Rectal smooth muscle tissue (tissue), 1 donor: ENCODE measurements around the gene DHRS4L2.

ENCODE experiments used
- H3K27ac ChIP-seq: one replicate; pipeline ENCODE4 v1.7.0; 2013; ENCODE audit warnings: low read depth, low read length, inconsistent platforms
- H3K27me3 ChIP-seq: one replicate; pipeline ENCODE4 v1.7.0; 2013; ENCODE audit warnings: low read length; ENCODE audit not compliant: control insufficient read depth, insufficient read depth
- H3K36me3 ChIP-seq: one replicate; pipeline ENCODE4 v1.7.0; 2013; ENCODE audit warnings: low read length; ENCODE audit not compliant: control insufficient read depth, insufficient read depth
- H3K4me1 ChIP-seq: one replicate; pipeline ENCODE4 v1.7.0; 2013; ENCODE audit warnings: low read length; ENCODE audit not compliant: control insufficient read depth, insufficient read depth
- H3K4me3 ChIP-seq: one replicate; pipeline ENCODE4 v1.7.0; 2013; ENCODE audit warnings: low read length
- H3K9ac ChIP-seq: one replicate; pipeline ENCODE4 v1.7.0; 2013; ENCODE audit warnings: low read length

The DHRS4L2 gene

DNA sequence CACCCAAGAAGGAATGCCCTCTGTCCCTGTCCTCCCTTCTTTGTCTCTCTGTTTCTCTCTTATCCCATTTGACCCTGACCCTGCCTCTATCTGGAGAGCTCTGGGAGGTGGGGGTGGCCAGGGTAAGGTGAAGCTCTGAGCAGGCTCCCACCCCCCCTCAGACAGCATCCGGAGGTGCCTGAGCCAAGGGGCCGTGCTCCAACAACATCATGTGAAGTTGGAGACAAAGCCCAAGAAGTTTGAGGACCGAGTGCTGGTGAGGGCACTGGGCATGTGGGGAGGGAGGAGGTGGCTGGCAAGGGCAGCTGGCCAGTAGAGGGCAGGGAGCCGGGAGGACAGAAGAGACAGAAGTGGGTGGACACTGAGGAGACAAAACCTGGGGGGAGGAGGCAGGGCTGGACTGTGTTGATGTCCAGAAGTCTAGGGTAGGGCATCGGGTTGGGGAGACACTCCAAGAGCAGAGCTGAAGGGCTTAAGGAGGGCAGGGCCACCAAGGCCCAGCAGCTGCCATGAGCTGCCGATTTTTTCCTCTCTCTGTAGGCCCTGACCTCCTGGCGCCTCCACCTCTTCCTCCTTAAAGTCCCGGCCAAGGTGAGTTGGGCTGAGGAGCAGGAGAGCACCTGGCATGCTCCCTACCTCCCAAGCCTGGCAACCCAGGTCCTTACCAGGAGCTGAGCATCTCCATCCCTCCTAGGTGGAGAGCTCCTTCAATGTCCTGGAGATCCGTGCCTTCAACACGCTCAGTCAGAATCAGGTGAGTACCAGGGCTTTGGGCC lies 65.0 kb downstream of the DHRS4L2 start:
- Histone ChIP-seq H3K27ac (no peak overlapping the region), H3K4me3 (no peak overlapping the region), H3K36me3 (no peaks in the 10 kb centered on the region), H3K9ac (no peak overlapping the region), H3K27me3 (no peaks in the 10 kb centered on the region), H3K4me1 (no peaks in the 10 kb centered on the region)

GRCh38 chr14:24054324-24054641 lies 65.6 kb downstream of the DHRS4L2 start:
- Histone ChIP-seq H3K27me3 (no peaks in the 10 kb centered on the region), H3K27ac (no peak overlapping the region), H3K36me3 (no peaks in the 10 kb centered on the region), H3K4me3 (no peak overlapping the region), H3K9ac (no peak overlapping the region), H3K4me1 (no peaks in the 10 kb centered on the region)

DNA sequence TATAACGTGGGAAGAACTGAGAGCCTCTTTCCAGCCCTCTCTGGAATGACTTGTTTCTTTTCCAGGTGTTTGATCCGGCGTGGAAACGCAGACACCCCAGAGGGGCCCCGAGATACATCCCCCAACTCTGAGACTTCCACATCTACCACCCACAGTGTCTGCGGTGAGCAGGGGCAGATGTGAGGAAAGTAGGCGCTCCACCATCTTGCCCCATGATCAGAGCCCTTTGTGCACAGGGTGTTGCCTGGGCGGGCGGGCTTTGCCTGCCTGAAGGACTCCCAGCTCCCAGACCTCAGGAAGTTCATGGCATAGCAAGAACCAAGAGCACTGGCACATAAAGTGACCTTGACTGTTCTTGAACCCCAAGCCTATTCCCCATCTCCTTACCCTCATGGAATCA lies 65.9 kb downstream of the DHRS4L2 start:
- Histone ChIP-seq H3K4me1 (no peaks in the 10 kb centered on the region), H3K27ac (no peak overlapping the region)

More for the DNA sequence above, 65.9 kb downstream of the DHRS4L2 start:
- H3K27me3 ChIP-seq, result no peaks in the 10 kb centered on the region
- H3K36me3 ChIP-seq, result no peaks in the 10 kb centered on the region
- no peak overlapping the region for H3K9ac ChIP-seq
- no peak overlapping the region for H3K4me3 ChIP-seq
